ENCODE data around the gene GIPC3. TPM values are rescaled to one million over a fixed set of nuclear protein-coding genes. Genes with fewer than 3 reads are reported as not detected.

The GIPC3 gene
- total RNA-seq, 3 donors from 2014 or later (not counting 1 experiment from before 2014, with no cell fraction given) = 0.28 to 0.66 (median 0.56) TPM

DNA sequence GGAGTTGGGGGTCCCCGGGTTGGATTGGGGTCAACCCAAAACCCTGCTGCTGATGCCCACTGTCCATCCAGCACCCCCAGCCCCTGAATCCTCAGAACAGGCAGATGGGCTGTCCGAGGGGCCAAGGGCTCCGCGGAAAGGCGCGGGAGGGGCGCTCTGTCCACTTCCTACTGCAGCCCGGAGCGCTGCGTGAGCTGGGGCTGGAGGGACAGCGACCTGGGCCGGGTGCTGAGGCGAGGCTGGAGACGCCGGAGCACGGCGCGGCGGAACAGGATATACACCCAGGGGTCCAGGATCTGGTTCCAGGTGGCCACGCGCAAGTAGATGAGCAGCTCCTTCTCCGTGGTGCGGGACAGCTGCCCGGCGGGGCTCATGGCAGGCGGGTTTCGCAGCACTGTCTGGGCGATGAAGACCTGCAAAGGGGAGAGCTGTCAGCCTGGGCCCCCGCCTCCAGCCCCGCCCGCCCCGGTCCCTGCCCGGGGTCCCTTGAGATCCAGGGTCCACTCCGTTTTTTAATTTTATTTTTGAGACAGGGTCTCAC lies 10.3 kb downstream of the GIPC3 start:
- WGBS (ENCODE audit: insufficient coverage) = 92% methylated on average over 34 of the region's 34 CpGs
- Histone ChIP-seq H3K4me3 (ENCODE audit: low read length) (no peak overlapping the region), H3K27ac (ENCODE audit: low read length) (no peak overlapping the region), H3K27me3 (ENCODE audit: control insufficient read depth, insufficient read depth, low read length) (no peaks in the 10 kb centered on the region), H3K36me3 (ENCODE audit: control insufficient read depth, insufficient read depth, low read length) (no peaks in the 10 kb centered on the region), H3K4me1 (ENCODE audit: control insufficient read depth, insufficient read depth, low read length) (no peaks in the 10 kb centered on the region), H3K9me3 (ENCODE audit: control insufficient read depth, insufficient read depth, low read length) (no peaks in the 10 kb centered on the region)
- DNase-seq = no peak
- H3K4me3 Mint-ChIP-seq = no peak overlapping the region
- H3K36me3 Mint-ChIP-seq = no peaks in the 10 kb centered on the region
- H3K9me3 Mint-ChIP-seq = no peaks in the 10 kb centered on the region
- H3K27me3 Mint-ChIP-seq (ENCODE audit: low read depth in 2 of 2) = no peaks in the 10 kb centered on the region
- H3K4me1 Mint-ChIP-seq = no peaks in the 10 kb centered on the region
- TF ChIP-seq, protein P1, sequence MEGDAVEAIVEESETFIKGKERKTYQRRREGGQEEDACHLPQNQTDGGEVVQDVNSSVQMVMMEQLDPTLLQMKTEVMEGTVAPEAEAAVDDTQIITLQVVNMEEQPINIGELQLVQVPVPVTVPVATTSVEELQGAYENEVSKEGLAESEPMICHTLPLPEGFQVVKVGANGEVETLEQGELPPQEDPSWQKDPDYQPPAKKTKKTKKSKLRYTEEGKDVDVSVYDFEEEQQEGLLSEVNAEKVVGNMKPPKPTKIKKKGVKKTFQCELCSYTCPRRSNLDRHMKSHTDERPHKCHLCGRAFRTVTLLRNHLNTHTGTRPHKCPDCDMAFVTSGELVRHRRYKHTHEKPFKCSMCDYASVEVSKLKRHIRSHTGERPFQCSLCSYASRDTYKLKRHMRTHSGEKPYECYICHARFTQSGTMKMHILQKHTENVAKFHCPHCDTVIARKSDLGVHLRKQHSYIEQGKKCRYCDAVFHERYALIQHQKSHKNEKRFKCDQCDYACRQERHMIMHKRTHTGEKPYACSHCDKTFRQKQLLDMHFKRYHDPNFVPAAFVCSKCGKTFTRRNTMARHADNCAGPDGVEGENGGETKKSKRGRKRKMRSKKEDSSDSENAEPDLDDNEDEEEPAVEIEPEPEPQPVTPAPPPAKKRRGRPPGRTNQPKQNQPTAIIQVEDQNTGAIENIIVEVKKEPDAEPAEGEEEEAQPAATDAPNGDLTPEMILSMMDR (IDR thresholded peaks at IDR 0.05) = no peak
- H3K27ac Mint-ChIP-seq = no peak overlapping the region
- intact Hi-C loops (cut with micrococcal nuclease) = no loop called here
- no peak for ATAC-seq

DNA sequence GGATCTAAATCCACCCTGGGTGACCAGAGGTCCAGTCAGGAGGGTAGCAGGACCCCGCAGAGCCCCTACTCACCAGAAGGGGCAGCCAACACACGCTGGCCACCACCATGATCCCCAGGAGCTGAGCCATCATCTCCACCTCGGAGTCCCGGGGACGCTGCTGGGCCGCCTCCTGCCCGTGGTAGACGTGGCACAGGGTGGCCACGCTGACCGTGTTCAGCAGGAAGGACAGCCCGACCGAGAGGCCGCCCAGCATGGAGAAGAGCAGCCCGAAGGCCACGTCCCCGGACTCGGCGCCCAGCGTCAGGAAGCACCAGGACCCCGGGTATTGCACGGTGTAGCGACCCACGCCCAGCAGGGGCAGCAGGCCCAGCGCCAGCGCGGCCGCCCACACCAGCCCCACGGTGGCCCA lies 14.5 kb downstream of the GIPC3 start:
- intact Hi-C loops (cut with micrococcal nuclease) = no loop called here
- H3K4me1 Mint-ChIP-seq = no peaks in the 10 kb centered on the region
- H3K36me3 Mint-ChIP-seq = no peaks in the 10 kb centered on the region
- H3K27me3 ChIP-seq (ENCODE audit: control insufficient read depth, insufficient read depth, low read length) = no peaks in the 10 kb centered on the region
- no peaks in the 10 kb centered on the region for H3K27me3 Mint-ChIP-seq (ENCODE audit: low read depth in 2 of 2)
- H3K36me3 ChIP-seq (ENCODE audit: control insufficient read depth, insufficient read depth, low read length) = no peaks in the 10 kb centered on the region
- H3K9me3 ChIP-seq (ENCODE audit: control insufficient read depth, insufficient read depth, low read length) = no peaks in the 10 kb centered on the region
- TF ChIP-seq, protein P1 (IDR thresholded peaks at IDR 0.05) = no peak
- no peaks in the 10 kb centered on the region for H3K9me3 Mint-ChIP-seq
- H3K27ac ChIP-seq (ENCODE audit: low read length) = no peak overlapping the region
- H3K4me1 ChIP-seq (ENCODE audit: control insufficient read depth, insufficient read depth, low read length) = peaks cover 9% of the 10 kb centered on the region
- H3K4me3 ChIP-seq (ENCODE audit: low read length) = no peak overlapping the region
- H3K4me3 Mint-ChIP-seq = no peak overlapping the region
- WGBS (ENCODE audit: insufficient coverage) = 96% methylated on average over 28 of the region's 28 CpGs
- no peak overlapping the region for H3K27ac Mint-ChIP-seq
- no peak for DNase-seq
- no peak for ATAC-seq

DNA sequence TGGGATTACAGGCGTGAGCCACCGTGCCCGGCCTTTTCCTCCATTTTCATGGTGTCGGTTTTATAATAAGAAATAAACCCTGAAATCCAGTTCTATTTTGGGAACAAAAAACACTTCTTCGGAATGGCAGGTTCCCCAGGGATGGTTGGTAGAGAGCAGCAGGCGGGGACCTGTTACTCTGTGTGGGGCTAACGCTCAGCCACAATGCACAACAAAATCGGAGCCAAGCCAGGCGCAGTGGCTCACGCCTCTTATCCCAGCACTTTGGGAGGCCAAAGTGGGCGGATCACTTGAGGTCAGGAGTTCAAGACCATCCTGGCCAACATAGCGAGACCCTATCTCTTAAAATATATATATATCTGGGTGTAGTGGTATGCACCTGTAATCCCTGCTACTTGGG lies 15.7 kb downstream of the GIPC3 start:
- WGBS (ENCODE audit: insufficient coverage) = 93% methylated on average over 11 of the region's 12 CpGs
- H3K27ac Mint-ChIP-seq = no peak overlapping the region
- no peaks in the 10 kb centered on the region for H3K9me3 Mint-ChIP-seq
- ATAC-seq = no peak
- Histone ChIP-seq H3K36me3 (ENCODE audit: control insufficient read depth, insufficient read depth, low read length) (no peaks in the 10 kb centered on the region), H3K27ac (ENCODE audit: low read length) (no peak overlapping the region), H3K4me3 (ENCODE audit: low read length) (no peak overlapping the region), H3K27me3 (ENCODE audit: control insufficient read depth, insufficient read depth, low read length) (no peaks in the 10 kb centered on the region), H3K4me1 (ENCODE audit: control insufficient read depth, insufficient read depth, low read length) (peaks cover 22% of the 10 kb centered on the region), H3K9me3 (ENCODE audit: control insufficient read depth, insufficient read depth, low read length) (no peaks in the 10 kb centered on the region)
- TF ChIP-seq, protein P1 (IDR thresholded peaks at IDR 0.05) = no peak
- intact Hi-C loops (cut with micrococcal nuclease) = no loop called here
- DNase-seq = no peak
- H3K27me3 Mint-ChIP-seq (ENCODE audit: low read depth in 2 of 2) = no peaks in the 10 kb centered on the region
- no peak overlapping the region for H3K4me3 Mint-ChIP-seq
- H3K4me1 Mint-ChIP-seq = no peaks in the 10 kb centered on the region
- no peaks in the 10 kb centered on the region for H3K36me3 Mint-ChIP-seq
